NCI-H510A treated with DMSO at 0.1 percent for 48 hours (cell line): ENCODE data around the gene IRAK1.
"Not testable (repeated sequence)": the region's sequence is repeated elsewhere in the genome, so short reads cannot be mapped to it uniquely, and the experiment has no call there.

Experiments
- DNase-seq: peaks from one replicate; lab custom pipeline; 2025; lab: John Stamatoyannopoulos, UW

Gene IRAK1

GRCh38 chrX:153995504-153995903 is 24.2 kb downstream of the IRAK1 start:
- no peak for DNase-seq

DNA sequence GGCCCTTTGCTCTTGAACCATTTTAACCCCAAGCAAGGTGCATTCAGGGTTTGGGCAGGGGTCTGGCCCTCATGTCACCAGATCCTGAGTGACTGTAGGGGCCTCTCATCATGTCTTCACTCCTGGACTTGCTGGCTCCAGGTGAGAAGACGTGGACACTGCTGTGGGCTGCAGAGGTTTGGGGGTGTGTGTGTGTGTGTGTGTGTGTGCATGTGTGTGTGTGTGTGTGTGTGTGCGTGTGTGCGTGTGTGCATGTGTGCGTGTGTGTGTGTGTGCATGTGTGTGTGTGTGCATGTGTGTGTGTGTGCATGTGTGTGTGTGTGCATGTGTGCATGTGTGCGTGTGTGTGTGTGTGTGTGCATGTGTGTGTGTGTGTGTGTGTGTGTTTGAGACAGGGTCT is 25.3 kb downstream of the IRAK1 start:
- DNase-seq, result not testable (repeated sequence)

- DNase-seq, result no peak
Observed at GRCh38 chrX:153993978-153994377, 25.7 kb downstream of the IRAK1 start.

DNA sequence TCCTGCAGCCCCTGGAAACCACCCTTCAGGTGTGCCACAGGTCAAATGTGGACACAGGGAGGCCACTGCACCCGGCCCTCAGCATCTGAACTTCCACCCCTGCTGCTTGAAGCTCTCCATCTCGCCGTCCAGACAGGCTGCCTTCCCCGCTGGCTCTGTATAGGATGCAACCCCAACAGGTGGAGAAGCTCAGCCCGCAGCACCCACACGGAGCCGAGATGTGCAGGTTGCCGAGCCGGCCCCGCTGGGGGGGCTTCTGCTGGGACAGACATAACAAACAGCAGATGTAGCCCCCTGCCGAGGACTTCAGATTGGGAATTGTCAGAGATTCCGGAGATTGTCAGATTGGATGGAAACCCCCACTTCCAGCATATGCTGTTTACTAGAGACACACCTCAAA is 26.6 kb downstream of the IRAK1 start:
- DNase-seq, result no peak

- DNase-seq, result no peak
Observed at GRCh38 chrX:153992180-153992579, 27.5 kb downstream of the IRAK1 start.

DNA sequence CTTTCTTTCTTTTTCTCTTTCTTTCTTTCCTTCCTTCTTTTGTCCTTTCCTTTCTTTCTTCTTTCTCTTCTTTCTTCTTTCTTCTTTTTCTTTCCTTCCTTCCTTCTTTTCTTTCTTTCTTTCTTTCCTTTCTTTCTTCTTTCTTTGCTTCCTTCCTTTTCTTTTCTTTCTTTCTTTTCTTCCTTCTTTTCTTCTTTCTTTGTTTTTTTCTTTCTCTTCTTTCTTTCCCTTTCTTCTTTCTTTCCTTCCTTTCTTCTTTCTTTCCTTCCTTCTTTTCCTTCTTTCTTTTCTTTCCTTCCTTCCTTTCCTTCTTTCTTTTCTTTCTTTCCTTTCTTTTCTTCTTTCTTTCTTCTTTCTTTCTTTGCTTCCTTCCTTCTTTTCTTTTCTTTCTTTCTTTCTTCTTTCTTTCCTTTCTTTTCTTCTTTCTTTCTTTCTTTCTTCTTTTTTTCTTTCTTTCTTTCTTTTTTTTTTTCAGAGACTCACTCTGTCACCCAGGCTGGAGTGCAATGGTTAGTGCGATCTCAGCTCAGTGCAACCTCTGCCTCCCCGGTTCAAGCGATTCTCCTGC is 28.6 kb downstream of the IRAK1 start:
- no peak for DNase-seq

DNA sequence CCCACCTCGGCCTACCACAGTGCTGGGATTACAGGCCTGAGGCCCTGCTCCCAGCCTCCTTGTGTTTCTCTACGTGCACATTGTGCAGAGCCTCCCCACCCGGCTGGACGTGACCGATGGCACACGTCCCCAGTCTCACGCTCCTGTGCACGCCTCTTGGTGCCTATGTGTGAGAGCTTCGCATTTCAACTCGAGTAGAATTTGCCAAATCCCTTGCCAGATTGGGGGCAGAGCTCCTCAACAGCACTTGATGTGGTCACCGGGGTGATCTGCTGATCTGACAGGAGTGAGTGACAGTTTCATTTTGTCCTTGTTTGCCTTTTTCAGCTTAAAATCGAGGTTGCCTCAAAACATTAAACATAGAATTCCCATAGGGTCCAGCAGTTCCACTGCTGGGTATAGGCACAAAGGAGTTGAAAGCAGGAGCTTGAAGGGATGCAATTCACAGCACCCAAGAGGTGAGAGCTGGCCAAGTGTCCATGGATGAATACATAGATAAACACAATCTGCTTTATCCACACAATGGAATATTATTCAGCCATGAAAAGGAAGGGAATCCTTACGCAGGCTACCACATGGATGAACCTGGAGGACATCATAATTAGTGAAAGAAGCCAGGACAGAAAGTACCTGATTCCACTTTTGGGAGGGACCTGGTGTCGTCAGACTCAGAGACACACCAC is 29.6 kb downstream of the IRAK1 start:
- DNase-seq, result no peak

GRCh38 chrX:153988493-153988892 is 31.2 kb downstream of the IRAK1 start:
- no peak for DNase-seq

- no peak for DNase-seq
Observed at GRCh38 chrX:153984351-153985178, 35.1 kb downstream of the IRAK1 start.

DNA sequence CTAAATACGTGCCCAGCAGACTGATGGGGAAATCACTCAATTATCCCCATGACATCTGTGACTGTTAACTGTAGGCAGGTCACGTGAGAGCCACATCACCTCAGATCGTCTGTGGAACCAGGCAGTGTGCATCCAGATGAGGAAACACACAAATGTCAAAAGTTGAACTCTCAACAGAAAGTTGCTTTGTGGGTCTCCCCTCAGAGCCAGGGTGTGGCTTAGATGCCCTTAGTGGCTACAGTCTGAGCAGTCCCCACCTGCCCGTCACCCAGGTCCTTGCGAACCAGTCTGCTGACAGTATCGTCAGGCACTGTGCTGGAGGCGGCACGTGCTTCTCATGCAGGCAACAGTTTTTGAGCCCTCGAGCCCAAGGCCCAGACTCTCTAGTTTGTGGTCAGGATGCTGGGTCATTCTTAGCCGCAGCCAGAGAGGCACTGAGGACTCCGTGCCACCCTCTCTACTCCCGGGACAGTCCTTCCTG is 36.3 kb downstream of the IRAK1 start:
- DNase-seq, result no peak

- DNase-seq, result no peak
Observed at GRCh38 chrX:153981771-153982533, 37.8 kb downstream of the IRAK1 start.

- DNase-seq, result no peak
Observed at GRCh38 chrX:153981231-153981630, 38.5 kb downstream of the IRAK1 start.

DNA sequence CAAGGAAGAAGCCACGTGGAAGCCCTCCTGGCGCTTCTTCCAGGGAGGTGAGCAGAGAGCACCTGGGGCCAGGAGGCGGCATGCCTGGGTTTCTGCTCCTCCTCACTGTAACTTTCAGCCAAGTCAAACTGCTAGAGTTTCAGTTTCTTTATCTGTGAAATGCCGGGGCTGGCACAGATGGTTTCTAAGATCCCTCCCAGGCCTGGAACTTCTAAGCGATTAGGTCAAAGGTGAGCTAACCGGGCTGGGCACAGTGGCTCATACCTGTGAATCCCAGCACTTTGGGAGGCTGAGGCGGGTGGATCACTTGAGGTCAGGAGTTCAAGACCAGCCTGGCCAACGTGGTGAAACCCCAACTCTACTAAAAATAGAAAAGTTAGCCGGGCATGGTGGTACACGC is 39.3 kb downstream of the IRAK1 start:
- not testable (repeated sequence) for DNase-seq

DNA sequence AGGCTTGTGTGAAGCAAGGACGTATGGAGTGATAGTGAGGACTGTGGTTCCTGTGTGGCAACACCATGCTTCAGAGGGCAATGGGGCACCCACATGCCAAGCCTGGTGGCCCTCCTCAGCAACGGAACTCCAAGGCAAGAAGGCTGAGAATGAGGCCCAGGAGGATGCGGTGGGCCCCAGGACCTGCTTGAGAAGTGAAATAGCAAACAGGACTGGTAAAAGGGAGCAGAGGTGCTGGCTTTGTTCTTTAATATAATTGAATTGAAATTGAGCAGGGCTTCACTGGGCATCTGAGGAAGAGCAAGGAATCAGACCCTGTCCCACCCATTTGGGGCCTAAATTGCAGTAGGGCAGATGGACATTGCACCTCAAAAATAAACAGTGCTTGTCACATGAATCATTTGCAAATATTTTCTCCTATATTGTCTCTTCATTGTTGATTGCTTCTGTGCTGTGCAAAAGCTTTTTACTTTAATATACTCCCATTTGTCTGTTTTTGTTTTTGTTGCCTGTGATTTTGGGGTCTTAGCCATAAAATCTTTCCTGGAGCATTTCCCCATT is 44.9 kb downstream of the IRAK1 start:
- DNase-seq, result no peak

DNA sequence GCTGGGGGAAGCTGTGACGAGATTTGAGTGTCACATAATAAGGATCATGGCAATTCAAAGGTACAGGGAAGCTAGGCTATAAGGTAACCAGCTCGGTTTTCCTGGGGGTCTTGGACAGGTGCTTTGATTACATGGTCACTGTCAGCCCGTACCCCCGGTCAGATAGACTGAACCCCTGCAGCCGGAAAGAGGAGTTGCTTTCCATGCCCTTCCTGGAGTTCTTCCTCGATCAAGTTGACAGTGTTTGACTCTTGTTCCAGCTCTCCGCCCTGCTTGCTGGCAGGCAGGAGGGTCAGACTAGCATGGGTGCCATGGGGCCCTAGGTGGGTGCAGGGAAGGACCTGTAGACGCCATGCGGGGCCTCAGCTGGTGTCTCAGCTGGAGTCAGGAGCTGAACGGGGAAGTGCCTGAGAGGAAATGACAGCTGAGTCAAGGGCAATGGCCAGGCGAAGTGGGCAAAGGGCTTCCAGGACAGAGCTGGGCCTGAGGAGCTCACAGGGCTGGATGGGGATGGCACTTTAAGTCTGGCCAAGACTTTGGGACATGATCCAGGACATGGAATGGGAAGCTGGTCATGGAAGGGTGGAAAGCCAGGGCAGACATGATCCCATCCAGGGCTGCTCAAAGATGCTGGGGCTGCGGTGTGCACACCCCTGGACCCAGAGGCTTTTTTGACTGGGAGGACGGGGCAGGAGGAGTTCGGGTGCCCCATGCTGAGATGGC is 45.5 kb downstream of the IRAK1 start:
- DNase-seq, result no peak

GRCh38 chrX:153973127-153974002 is 46.3 kb downstream of the IRAK1 start:
- peak; percentile 6 for DNase-seq

DNA sequence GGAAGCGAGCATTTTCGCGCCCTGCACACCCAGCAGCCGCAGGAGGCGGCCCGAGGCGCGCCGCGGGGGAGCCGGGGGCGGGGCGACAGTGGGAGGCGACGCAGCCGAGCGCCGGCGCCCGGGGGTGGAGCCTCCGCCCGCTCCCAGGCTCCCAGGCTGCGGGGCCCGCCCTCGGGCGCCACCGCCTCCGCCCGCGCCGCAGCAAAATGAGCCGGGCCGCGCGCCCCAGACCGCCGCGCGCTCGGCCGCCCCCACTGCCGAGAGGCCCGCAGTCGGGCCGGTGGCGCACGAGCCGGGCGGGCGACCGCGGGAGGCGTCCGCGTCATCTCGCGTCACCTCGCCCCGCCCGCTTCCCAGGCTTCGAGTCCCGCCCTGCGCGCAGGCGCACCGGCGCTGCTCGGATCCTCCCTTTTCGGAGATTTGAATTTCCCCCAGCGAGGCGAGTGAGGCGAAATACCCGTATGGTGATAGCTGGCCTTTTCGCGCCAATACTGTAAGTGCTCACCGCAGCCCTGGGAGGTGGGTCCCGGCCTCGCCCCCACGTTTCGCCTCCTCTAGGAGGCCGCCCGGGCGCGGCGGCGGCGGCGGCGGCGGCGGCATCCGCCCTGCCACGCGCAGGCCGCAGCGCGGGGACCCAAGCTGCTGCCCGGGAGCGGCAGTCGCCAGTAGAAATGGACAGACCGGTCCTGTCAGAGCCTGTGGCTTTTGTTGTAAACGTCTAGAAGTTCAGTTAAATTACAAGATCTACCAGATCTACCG is 47.2 kb downstream of the IRAK1 start, which contains the start of gene TMEM187:
Gene TMEM187, plus strand, starts transcription at position 387 of the 759 bp plus-strand sequence. CDS start 9,309 bp downstream, outside the sequence.
- DNase-seq, result peak; percentile 84

- DNase-seq, result peak; percentile 77
Observed at GRCh38 chrX:153971450-153972367, 48.0 kb downstream of the IRAK1 start, which contains the start of gene HCFC1. Gene HCFC1 (minus strand): TSS chrX:153971818. CDS start chrX:153970840, 978 bp downstream.
